Uterus (tissue), 4 donors: ENCODE results near the gene MED25. TPM values are rescaled to one million over a fixed set of nuclear protein-coding genes. Genes with fewer than 3 reads are reported as not detected.

Experiments
- DNase-seq, 2 donors: peaks; one replicate each; pipeline ENCODE4 v3.0.0-alpha.2; 2019 to 2020
- H3K27ac ChIP-seq, 2 donors: fragments of 200-600 bp; sonication (generic); 1 replicate in 1 of 2; 2 replicates in 1 of 2; pipeline ENCODE4 v1.5.1; 2016 to 2018
- H3K27me3 ChIP-seq, 2 donors: fragments of 200-600 bp; sonication (generic); one replicate each; pipeline ENCODE4 v1.5.1; 2018 to 2019; ENCODE audit warnings: control low read depth in 1 of 2
- H3K36me3 ChIP-seq, 2 donors: fragments of 200-600 bp; sonication (generic); one replicate each; pipeline ENCODE4 v1.5.1; 2019; ENCODE audit warnings: control low read depth in 1 of 2
- H3K4me1 ChIP-seq, 2 donors: fragments of 200-600 bp; sonication (generic); one replicate each; pipeline ENCODE4 v1.5.1; 2018 to 2019; ENCODE audit warnings: control low read depth in 1 of 2
- H3K4me3 ChIP-seq, 2 donors: fragments of 200-600 bp; sonication (generic); 1 replicate in 1 of 2; 2 replicates in 1 of 2; pipeline ENCODE4 v1.5.1; 2018 to 2019; ENCODE audit warnings: mild to moderate bottlenecking in 1 of 2
- H3K9me3 ChIP-seq, 2 donors: fragments of 200-600 bp; sonication (generic); one replicate each; pipeline ENCODE4 v1.5.1; 2019; ENCODE audit warnings: control low read depth in 1 of 2
- CTCF ChIP-seq, 4 experiments: fragments of 200-600 bp in 2 of 4; fragments of 450-650 bp in 2 of 4; sonication (generic) in 2 of 4; IDR thresholded peaks; one replicate each; pipeline ENCODE4 v1.5.1; 2016 to 2019; ENCODE audit warnings: antibody characterized with exemption in 4 of 4, mild to moderate bottlenecking in 2 of 4, moderate library complexity in 1 of 4
- POLR2A ChIP-seq, 2 donors: fragments of 450-650 bp; IDR thresholded peaks; one replicate each; pipeline ENCODE4 v1.6.1; 2016; ENCODE audit warnings: antibody characterized with exemption in 2 of 2, mild to moderate bottlenecking in 1 of 2, moderate library complexity in 1 of 2
- intact Hi-C: fragments of 100-400 bp; cut with DNase I; formaldehyde crosslinking; loops from one replicate; pipeline ENCODE4 v1.15.1; 2023; ENCODE audit warnings: low total_unique reads
- total RNA-seq, 4 donors: library from RNA; depleted of rRNA in 3 of 4; stranded (reverse); fragments of >200 nt in 3 of 4; gene quantifications; one replicate each; pipeline versions ENCODE4 v1.1.0 to v1.2.4, GENCODE V29; 2014 to 2023
- donor health status: DM: yes; HTN: yes; CAD: no.

The MED25 gene
- total RNA-seq, 4 donors from 2014 or later = 21.1 to 48.1 (median 26.8) TPM

- H3K4me1 ChIP-seq = peaks cover 0 to 5% of the 10 kb centered on the region in 2 donors
- H3K27ac ChIP-seq = no peak overlapping the region
- intact Hi-C loops = no loop called here
- H3K36me3 ChIP-seq = no peaks in the 10 kb centered on the region
- TF ChIP-seq POLR2A (IDR thresholded peaks at IDR 0.05) (no peak), CTCF (IDR thresholded peaks at IDR 0.05) (no peak)
- H3K9me3 ChIP-seq = no peaks in the 10 kb centered on the region
- no peak for DNase-seq
- no peaks in the 10 kb centered on the region for H3K27me3 ChIP-seq
- H3K4me3 ChIP-seq = no peak overlapping the region
These were observed 19.5 kb upstream of the MED25 start for GRCh38 chr19:49798574-49798973.

GRCh38 chr19:49799271-49799797, 18.8 kb upstream of the MED25 start:
- no peaks in the 10 kb centered on the region for H3K9me3 ChIP-seq
- DNase-seq = no peak
- intact Hi-C loops = no loop called here
- no peak overlapping the region for H3K4me3 ChIP-seq
- H3K36me3 ChIP-seq = no peaks in the 10 kb centered on the region
- TF ChIP-seq CTCF (IDR thresholded peaks at IDR 0.05) (no peak), POLR2A (IDR thresholded peaks at IDR 0.05) (no peak)
- no peaks in the 10 kb centered on the region for H3K27me3 ChIP-seq
- no peak overlapping the region for H3K27ac ChIP-seq
- peaks cover 0 to 5% of the 10 kb centered on the region in 2 donors for H3K4me1 ChIP-seq

GRCh38 chr19:49799798-49800376, 18.2 kb upstream of the MED25 start:
- no peak for DNase-seq
- Histone ChIP-seq H3K27me3 (no peaks in the 10 kb centered on the region), H3K4me3 (no peak overlapping the region), H3K27ac (no peak overlapping the region), H3K4me1 (peaks cover 0 to 5% of the 10 kb centered on the region in 2 donors), H3K36me3 (no peaks in the 10 kb centered on the region), H3K9me3 (no peaks in the 10 kb centered on the region)
- TF ChIP-seq POLR2A (IDR thresholded peaks at IDR 0.05) (no peak), CTCF (IDR thresholded peaks at IDR 0.05) (no peak)
- intact Hi-C loops = no loop called here

GRCh38 chr19:49800771-49801170, 17.3 kb upstream of the MED25 start:
- intact Hi-C loops = no loop called here
- Histone ChIP-seq H3K36me3 (no peaks in the 10 kb centered on the region), H3K27ac (no peak overlapping the region), H3K27me3 (no peaks in the 10 kb centered on the region), H3K9me3 (no peaks in the 10 kb centered on the region), H3K4me1 (peaks cover 0 to 5% of the 10 kb centered on the region in 2 donors), H3K4me3 (no peak overlapping the region)
- DNase-seq = no peak
- TF ChIP-seq POLR2A (IDR thresholded peaks at IDR 0.05) (no peak), CTCF (IDR thresholded peaks at IDR 0.05) (no peak)

GRCh38 chr19:49801401-49801888, 16.6 kb upstream of the MED25 start:
- DNase-seq = peak in 1 of 2 donors; percentile 40
- Histone ChIP-seq H3K9me3 (no peaks in the 10 kb centered on the region), H3K36me3 (no peaks in the 10 kb centered on the region), H3K4me1 (peaks cover 0 to 5% of the 10 kb centered on the region in 2 donors), H3K27me3 (no peaks in the 10 kb centered on the region), H3K4me3 (peak overlapping the region; percentile 32 to 36), H3K27ac (peak overlapping the region; percentile 64 to 70)
- TF ChIP-seq CTCF (IDR thresholded peaks at IDR 0.05) (no peak), POLR2A (IDR thresholded peaks at IDR 0.05) (no peak)
- intact Hi-C loops = no loop called here
